DND-41 (cell line): Measurements from ENCODE around the gene SIL1.
"Not testable (repeated sequence)": the region's sequence is repeated elsewhere in the genome, so short reads cannot be mapped to it uniquely, and the experiment has no call there.

Source experiments
- ATAC-seq: fragments of 200-7000 bp; cut with Tn5 transposase; 3 replicates; pipeline ENCODE4 v1.9.1; 2021; ENCODE audit warnings: low read depth; ENCODE audit not compliant: insufficient read depth
- DNase-seq: peaks from one replicate; pipeline ENCODE4 v3.0.0-alpha.2; 2020
- H2AFZ ChIP-seq: 2 replicates; pipeline ENCODE4 v1.6.0; 2012; ENCODE audit warnings: low read depth, low read length
- H3K27ac ChIP-seq: 2 replicates; pipeline ENCODE4 v1.5.1; 2012; ENCODE audit warnings: low read length, inconsistent platforms
- H3K27me3 ChIP-seq: fragments of 200-600 bp; sonication (generic); 2 replicates; pipeline ENCODE4 v1.6.0; 2012; ENCODE audit warnings: low read length, mild to moderate bottlenecking, inconsistent platforms; ENCODE audit not compliant: insufficient read depth, poor library complexity
- H3K36me3 ChIP-seq: 2 replicates; pipeline ENCODE4 v1.5.1; 2012; ENCODE audit warnings: low read length, inconsistent platforms; ENCODE audit not compliant: insufficient read depth
- H3K4me1 ChIP-seq: 2 replicates; pipeline ENCODE4 v1.5.1; 2012; ENCODE audit warnings: mild to moderate bottlenecking, low read length; ENCODE audit not compliant: insufficient read depth
- H3K4me2 ChIP-seq: 2 replicates; pipeline ENCODE4 v1.6.0; 2012; ENCODE audit warnings: mild to moderate bottlenecking, moderate library complexity, low read length, inconsistent platforms; ENCODE audit not compliant: insufficient read depth
- H3K4me3 ChIP-seq, 2 experiments: fragments of 200-600 bp in 1 of 2; shearing (Covaris generic) in 1 of 2; 2 replicates each; pipeline ENCODE4 v1.5.1; 2012 to 2016; ENCODE audit warnings: inconsistent platforms in 2 of 2, low read length in 2 of 2, mild to moderate bottlenecking in 2 of 2, low read depth in 1 of 2, moderate library complexity in 1 of 2
- H3K79me2 ChIP-seq: 2 replicates; pipeline ENCODE4 v1.6.0; 2012; ENCODE audit warnings: low read length, inconsistent platforms; ENCODE audit not compliant: insufficient read depth
- H3K9ac ChIP-seq: 2 replicates; pipeline ENCODE4 v1.6.0; 2012; ENCODE audit warnings: low read depth, mild to moderate bottlenecking, inconsistent platforms, low read length, moderate library complexity
- H3K9me3 ChIP-seq: 2 replicates; pipeline ENCODE4 v1.5.1; 2012; ENCODE audit warnings: low read length, moderate library complexity, mild to moderate bottlenecking, inconsistent platforms; ENCODE audit not compliant: insufficient read depth, severe bottlenecking
- H4K20me1 ChIP-seq: 2 replicates; pipeline ENCODE4 v1.6.0; 2012; ENCODE audit warnings: low read length; ENCODE audit not compliant: insufficient read depth
- CTCF ChIP-seq: IDR thresholded peaks from 2 replicates; pipeline ENCODE4 v1.5.1; 2012; ENCODE audit warnings: borderline replicate concordance, low read length, moderate library complexity, mild to moderate bottlenecking; ENCODE audit not compliant: poor library complexity, severe bottlenecking; ENCODE audit errors: extremely low read depth
- EZH2 ChIP-seq: IDR thresholded peaks from 3 replicates; pipeline ENCODE4 v1.6.1; 2012; ENCODE audit warnings: borderline replicate concordance, low read depth, mild to moderate bottlenecking, moderate library complexity, low read length, inconsistent platforms; ENCODE audit not compliant: severe bottlenecking

SIL1 gene

DNA sequence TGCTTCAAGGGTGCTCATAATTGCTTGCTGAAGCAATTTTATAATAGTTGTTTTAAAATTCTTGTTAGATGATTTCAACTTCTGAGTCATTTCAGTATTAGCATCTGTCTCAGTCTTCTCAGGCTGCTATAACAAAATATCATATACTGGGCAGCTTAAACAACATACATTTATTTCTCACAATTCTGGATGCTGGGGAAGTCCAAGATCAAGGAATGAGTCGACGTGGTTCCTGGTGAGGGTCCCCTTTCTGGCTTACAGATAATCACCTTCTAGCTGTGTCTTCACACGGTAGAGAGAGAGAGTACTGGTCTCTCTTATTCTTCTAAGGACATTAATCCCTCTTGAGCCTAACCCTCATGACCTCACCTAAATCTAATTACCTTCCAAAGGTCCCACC lies 160.4 kb downstream of the SIL1 start:
- H3K27me3 ChIP-seq, result no peaks in the 10 kb centered on the region
- H4K20me1 ChIP-seq, result no peaks in the 10 kb centered on the region
- no peak for ATAC-seq
- no peak overlapping the region for H2AFZ ChIP-seq
- H3K4me3 ChIP-seq, result no peak overlapping the region
- H3K4me2 ChIP-seq, result no peak overlapping the region
- H3K36me3 ChIP-seq, result 0 out of 2 replicates have a peak, but pooled peaks cover 4% of the 10 kb centered on the region
- H3K27ac ChIP-seq, result no peak overlapping the region
- TF ChIP-seq CTCF, result no peak
- no peak for TF ChIP-seq EZH2
- H3K9ac ChIP-seq, result no peak overlapping the region
- no peaks in the 10 kb centered on the region for H3K79me2 ChIP-seq
- DNase-seq, result no peak
- H3K9me3 ChIP-seq, result no peaks in the 10 kb centered on the region
- no peaks in the 10 kb centered on the region for H3K4me1 ChIP-seq

- not testable (repeated sequence) for H3K4me1 ChIP-seq, H3K9me3 ChIP-seq, H3K4me2 ChIP-seq, H3K79me2 ChIP-seq, DNase-seq, H3K27ac ChIP-seq, H2AFZ ChIP-seq, ATAC-seq, H3K27me3 ChIP-seq, H4K20me1 ChIP-seq, H3K36me3 ChIP-seq, H3K9ac ChIP-seq, H3K4me3 ChIP-seq
Measured at GRCh38 chr5:139036332-139036731, 161.8 kb downstream of the SIL1 start.

DNA sequence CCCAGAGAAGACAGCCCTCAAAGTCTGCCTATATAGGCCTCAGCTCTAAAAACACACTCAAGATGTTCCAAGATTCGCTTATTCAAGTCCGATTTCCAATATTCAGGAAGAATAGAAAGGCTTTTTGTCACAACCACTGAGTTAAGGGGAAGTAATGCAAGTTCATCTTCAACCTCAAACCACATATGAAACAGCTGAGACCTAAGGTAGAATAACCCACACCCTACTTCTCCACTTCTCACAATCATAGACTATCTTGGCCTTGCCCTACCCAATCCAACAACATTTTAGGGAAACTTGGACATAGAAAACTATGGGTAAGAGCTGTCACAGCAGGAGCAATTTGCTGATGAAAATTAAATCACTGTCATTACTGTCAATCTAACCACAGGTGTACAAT lies 171.0 kb downstream of the SIL1 start:
- peaks cover 18% of the 10 kb centered on the region; the same call in 1 of the 2 replicates for H3K36me3 ChIP-seq
- H3K79me2 ChIP-seq, result no peaks in the 10 kb centered on the region
- H3K4me2 ChIP-seq, result no peak overlapping the region
- H3K4me3 ChIP-seq, result no peak overlapping the region
- H3K27ac ChIP-seq, result no peak overlapping the region
- no peak overlapping the region for H3K9ac ChIP-seq
- no peak for TF ChIP-seq EZH2
- no peak for TF ChIP-seq CTCF
- ATAC-seq, result 0 out of 3 replicates have a peak, but pooled peaks have one; percentile 42
- H3K27me3 ChIP-seq, result no peaks in the 10 kb centered on the region
- H3K4me1 ChIP-seq, result no peaks in the 10 kb centered on the region
- no peak for DNase-seq
- no peaks in the 10 kb centered on the region for H3K9me3 ChIP-seq
- H4K20me1 ChIP-seq, result no peaks in the 10 kb centered on the region
- H2AFZ ChIP-seq, result no peak overlapping the region

DNA sequence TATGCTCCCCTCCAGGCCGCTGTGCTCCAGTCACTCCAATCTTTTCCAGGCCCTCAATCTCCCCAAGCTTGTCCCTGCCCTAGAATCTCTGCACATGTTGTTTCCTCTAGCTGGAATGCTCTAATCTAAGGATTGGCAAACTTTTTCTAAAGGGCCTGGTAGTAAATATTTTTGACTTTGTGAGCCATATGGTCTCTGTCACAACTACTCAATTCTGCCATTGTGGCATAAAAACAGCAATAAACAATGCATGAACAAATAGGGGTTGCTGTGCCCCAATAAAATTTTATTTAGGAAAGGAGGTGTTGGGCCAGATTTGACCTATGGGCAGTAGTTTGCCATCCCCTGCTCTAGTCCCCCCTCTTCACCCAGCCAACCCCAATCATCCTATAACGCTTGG lies 172.5 kb downstream of the SIL1 start:
- Histone ChIP-seq H2AFZ (no peak overlapping the region), H3K4me1 (no peaks in the 10 kb centered on the region), H3K36me3 (peaks cover 23% of the 10 kb centered on the region; the same call in 1 of the 2 replicates), H3K4me3 (no peak overlapping the region), H3K9me3 (no peaks in the 10 kb centered on the region), H3K27ac (no peak overlapping the region), H3K27me3 (no peaks in the 10 kb centered on the region), H3K9ac (no peak overlapping the region), H3K79me2 (no peaks in the 10 kb centered on the region), H4K20me1 (no peaks in the 10 kb centered on the region), H3K4me2 (no peak overlapping the region)
- DNase-seq (no peak), ATAC-seq (no peak)
- TF ChIP-seq EZH2 (no peak), CTCF (no peak)
